Loucy (cell line): Measurements from ENCODE around the gene NUP62.

Experiments used
- EZH2phosphoT487 ChIP-seq: fragments of 200-600 bp; IDR thresholded peaks from 2 replicates; pipeline ENCODE4 v1.6.1; 2018; ENCODE audit warnings: antibody characterized with exemption, mild to moderate bottlenecking, moderate library complexity, borderline replicate concordance
- TF ChIP-seq, protein P1 (sequence below): fragments of 200-600 bp; sonication (generic); conservative IDR thresholded peaks from 2 replicates; pipeline ENCODE4 v1.5.1; 2014; ENCODE audit warnings: mild to moderate bottlenecking, antibody characterized with exemption, low read length

DNA sequence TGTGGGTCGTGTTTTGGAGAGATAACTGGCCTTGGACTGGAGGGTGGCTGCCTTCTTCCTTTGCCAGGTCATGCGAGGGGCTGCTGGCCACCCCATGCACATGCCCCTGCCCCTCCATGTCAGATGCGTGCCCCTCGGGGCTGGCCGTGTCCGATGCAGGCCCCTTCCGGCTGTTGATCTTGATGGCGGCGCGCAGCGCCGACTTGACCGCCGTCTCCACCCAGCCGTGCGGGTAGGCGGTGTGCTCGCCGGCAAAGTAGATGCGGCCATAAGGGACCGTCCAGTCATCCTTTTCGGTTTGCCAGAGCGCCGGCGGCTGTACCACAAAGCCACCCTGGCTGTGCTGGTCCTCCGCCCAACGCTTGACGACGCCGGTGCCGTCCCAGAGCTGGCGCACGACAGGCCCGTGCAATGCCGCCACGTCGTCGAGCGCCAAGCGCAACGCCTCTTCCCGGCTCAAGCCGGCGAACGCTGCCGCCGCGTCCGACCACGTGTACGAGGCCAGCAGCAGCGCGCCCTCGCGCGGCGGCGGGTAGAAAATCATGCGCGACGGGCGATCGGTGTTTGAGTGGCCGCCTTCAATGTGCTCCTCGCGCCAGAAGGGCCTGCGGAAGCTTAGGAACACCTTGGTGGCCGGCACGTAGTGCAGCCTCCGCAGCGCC, 39.5 kb downstream of the NUP62 start:
- TF ChIP-seq, protein P1, sequence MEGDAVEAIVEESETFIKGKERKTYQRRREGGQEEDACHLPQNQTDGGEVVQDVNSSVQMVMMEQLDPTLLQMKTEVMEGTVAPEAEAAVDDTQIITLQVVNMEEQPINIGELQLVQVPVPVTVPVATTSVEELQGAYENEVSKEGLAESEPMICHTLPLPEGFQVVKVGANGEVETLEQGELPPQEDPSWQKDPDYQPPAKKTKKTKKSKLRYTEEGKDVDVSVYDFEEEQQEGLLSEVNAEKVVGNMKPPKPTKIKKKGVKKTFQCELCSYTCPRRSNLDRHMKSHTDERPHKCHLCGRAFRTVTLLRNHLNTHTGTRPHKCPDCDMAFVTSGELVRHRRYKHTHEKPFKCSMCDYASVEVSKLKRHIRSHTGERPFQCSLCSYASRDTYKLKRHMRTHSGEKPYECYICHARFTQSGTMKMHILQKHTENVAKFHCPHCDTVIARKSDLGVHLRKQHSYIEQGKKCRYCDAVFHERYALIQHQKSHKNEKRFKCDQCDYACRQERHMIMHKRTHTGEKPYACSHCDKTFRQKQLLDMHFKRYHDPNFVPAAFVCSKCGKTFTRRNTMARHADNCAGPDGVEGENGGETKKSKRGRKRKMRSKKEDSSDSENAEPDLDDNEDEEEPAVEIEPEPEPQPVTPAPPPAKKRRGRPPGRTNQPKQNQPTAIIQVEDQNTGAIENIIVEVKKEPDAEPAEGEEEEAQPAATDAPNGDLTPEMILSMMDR: no peak
- TF ChIP-seq EZH2phosphoT487: no peak
